Left ventricle myocardium inferior (tissue), 1 donor: ENCODE measurements around the gene ADGRL1. TPM values are rescaled to one million over a fixed set of nuclear protein-coding genes. Genes with fewer than 3 reads are reported as not detected.

Source experiments
- DNase-seq: peaks from one replicate; pipeline ENCODE4 v3.0.0-alpha.2; 2020
- H3K27ac ChIP-seq: fragments of 200-600 bp; replicated peaks from 2 replicates; pipeline ENCODE4 v1.8.0; 2021
- H3K27me3 ChIP-seq: fragments of 200-600 bp; 2 replicates; pipeline ENCODE4 v1.8.0; 2021; ENCODE audit warnings: low read depth
- H3K36me3 ChIP-seq: fragments of 200-600 bp; 2 replicates; pipeline ENCODE4 v1.8.0; 2021
- H3K4me1 ChIP-seq: fragments of 200-600 bp; 2 replicates; pipeline ENCODE4 v1.8.0; 2021
- H3K4me3 ChIP-seq: fragments of 200-600 bp; 2 replicates; pipeline ENCODE4 v1.8.0; 2021; ENCODE audit warnings: mild to moderate bottlenecking, moderate library complexity
- H3K9me3 ChIP-seq: fragments of 200-600 bp; replicated peaks from 2 replicates; pipeline ENCODE4 v1.8.0; 2021
- CTCF ChIP-seq: fragments of 200-600 bp; IDR thresholded peaks from 2 replicates; pipeline ENCODE4 v1.8.0; 2021; ENCODE audit warnings: antibody characterized with exemption, mild to moderate bottlenecking, borderline replicate concordance
- intact Hi-C: fragments of 100-400 bp; cut with micrococcal nuclease; formaldehyde crosslinking; loops from one replicate; pipeline ENCODE4 v1.11.0; 2022
- total RNA-seq: library from RNA; stranded (reverse); fragmentation: NEBNext Ultra II Directional; extraction: Animal tissue kit (Norgen Biotek cat#: 25700); gene quantifications from one replicate; pipeline ENCODE4 v1.2.1, GENCODE V29; 2021
- donor health status: DM: no; HTN: yes; CAD: no; lungs with severe emphysema.

ADGRL1 gene
- total RNA-seq, 1 donor from 2014 or later, result 16.1 TPM

GRCh38 chr19:14112809-14113385 lies 93.1 kb downstream of the ADGRL1 start:
- DNase-seq, result peak; percentile 64
- intact Hi-C loops, result no loop called here
- no peaks in the 10 kb centered on the region for H3K27me3 ChIP-seq
- H3K4me1 ChIP-seq, result peaks cover 86% of the 10 kb centered on the region
- no peaks in the 10 kb centered on the region for H3K36me3 ChIP-seq
- H3K4me3 ChIP-seq, result peak overlapping the region; percentile 60
- no peak for TF ChIP-seq CTCF
- no peaks in the 10 kb centered on the region for H3K9me3 ChIP-seq
- peak overlapping the region; percentile 100 for H3K27ac ChIP-seq

GRCh38 chr19:14112051-14112808 lies 93.7 kb downstream of the ADGRL1 start:
- Histone ChIP-seq H3K9me3 (no peaks in the 10 kb centered on the region), H3K27me3 (no peaks in the 10 kb centered on the region), H3K27ac (peak overlapping the region; percentile 100), H3K4me3 (peak overlapping the region; percentile 60), H3K36me3 (no peaks in the 10 kb centered on the region), H3K4me1 (peaks cover 92% of the 10 kb centered on the region)
- peak; percentile 44 for DNase-seq
- TF ChIP-seq CTCF, result no peak
- intact Hi-C loops, result no loop called here

- peak overlapping the region; percentile 60 for H3K4me3 ChIP-seq
- H3K27me3 ChIP-seq, result no peaks in the 10 kb centered on the region
- peaks cover 3% of the 10 kb centered on the region for H3K36me3 ChIP-seq
- peak overlapping the region; percentile 100 for H3K27ac ChIP-seq
- no peak for TF ChIP-seq CTCF
- intact Hi-C loops, result no loop called here
- H3K4me1 ChIP-seq, result peaks cover 92% of the 10 kb centered on the region
- H3K9me3 ChIP-seq, result no peaks in the 10 kb centered on the region
- DNase-seq, result no peak
These were observed 94.5 kb downstream of the ADGRL1 start for GRCh38 chr19:14111486-14111885.

GRCh38 chr19:14110650-14111049 lies 95.3 kb downstream of the ADGRL1 start:
- intact Hi-C loops, result no loop called here
- Histone ChIP-seq H3K27ac (peak overlapping the region; percentile 100), H3K4me1 (peaks cover 84% of the 10 kb centered on the region), H3K36me3 (peaks cover 11% of the 10 kb centered on the region), H3K27me3 (no peaks in the 10 kb centered on the region), H3K4me3 (no peak overlapping the region), H3K9me3 (no peaks in the 10 kb centered on the region)
- TF ChIP-seq CTCF, result no peak
- no peak for DNase-seq

GRCh38 chr19:14107581-14108461 lies 98.1 kb downstream of the ADGRL1 start:
- Histone ChIP-seq H3K4me3 (peak overlapping the region; percentile 29), H3K9me3 (no peaks in the 10 kb centered on the region), H3K27ac (peak overlapping the region; percentile 100), H3K4me1 (peaks cover 66% of the 10 kb centered on the region), H3K27me3 (no peaks in the 10 kb centered on the region), H3K36me3 (peaks cover 40% of the 10 kb centered on the region)
- intact Hi-C loops, result no loop called here
- TF ChIP-seq CTCF, result no peak
- DNase-seq, result peak; percentile 79
